NCI-H1092 (cell line): Measurements from ENCODE around the gene CLCN4.

Source experiments
- DNase-seq: peaks from one replicate; lab custom pipeline; 2025; lab: John Stamatoyannopoulos, UW

Gene CLCN4

GRCh38 chrX:10130354-10130753, 26.4 kb upstream of the CLCN4 start:
- DNase-seq: no peak

GRCh38 chrX:10133980-10134676, 22.6 kb upstream of the CLCN4 start:
- DNase-seq: no peak

- DNase-seq: no peak
These were observed 21.9 kb upstream of the CLCN4 start for GRCh38 chrX:10134921-10135320.

GRCh38 chrX:10135561-10136399, 21.0 kb upstream of the CLCN4 start:
- no peak for DNase-seq

- no peak for DNase-seq
These were observed 18.0 kb upstream of the CLCN4 start for GRCh38 chrX:10138726-10139125.

GRCh38 chrX:10140264-10140663, 16.5 kb upstream of the CLCN4 start:
- no peak for DNase-seq

GRCh38 chrX:10142041-10142599, 14.7 kb upstream of the CLCN4 start:
- DNase-seq: no peak

- no peak for DNase-seq
These were observed 13.4 kb upstream of the CLCN4 start for GRCh38 chrX:10143071-10143983.

GRCh38 chrX:10146346-10146745, 10.4 kb upstream of the CLCN4 start:
- DNase-seq: no peak

GRCh38 chrX:10152086-10152485, 4.7 kb upstream of the CLCN4 start:
- no peak for DNase-seq

GRCh38 chrX:10155137-10155536, 1.6 kb upstream of the CLCN4 start:
- DNase-seq: no peak

- DNase-seq: no peak
These were observed 212 bp downstream of the CLCN4 start for GRCh38 chrX:10157032-10157341.

- no peak for DNase-seq
These were observed 768 bp downstream of the CLCN4 start for GRCh38 chrX:10157543-10157942.

GRCh38 chrX:10158279-10159144, 1.7 kb downstream of the CLCN4 start:
- peak; percentile 50 for DNase-seq

- no peak for DNase-seq
These were observed 2.3 kb downstream of the CLCN4 start for GRCh38 chrX:10159145-10159468.

- no peak for DNase-seq
These were observed 3.4 kb downstream of the CLCN4 start for GRCh38 chrX:10160211-10160610.

- DNase-seq: no peak
These were observed 6.3 kb downstream of the CLCN4 start for GRCh38 chrX:10163031-10163430.

GRCh38 chrX:10164879-10165278, 8.1 kb downstream of the CLCN4 start:
- no peak for DNase-seq

- DNase-seq: no peak
These were observed 8.9 kb downstream of the CLCN4 start for GRCh38 chrX:10165580-10166247.

- DNase-seq: no peak
These were observed 9.5 kb downstream of the CLCN4 start for GRCh38 chrX:10166248-10166716.

- DNase-seq: no peak
These were observed 10.0 kb downstream of the CLCN4 start for GRCh38 chrX:10166731-10167151.
